GM06990 (cell line): ENCODE data around the gene COX6B1.
A peak's percentile ranks its signal among the peaks of the same experiment; 100 is the strongest.

Experiments used
- DNase-seq: peaks from one replicate; pipeline ENCODE4 v3.0.0-alpha.2; 2011; ENCODE audit not compliant: insufficient read length; ENCODE audit errors: extremely low read depth
- H3K27me3 ChIP-seq: replicated peaks from 2 replicates; pipeline ENCODE4 v1.6.0; 2011; ENCODE audit warnings: low read length; ENCODE audit not compliant: control insufficient read depth, insufficient read depth
- H3K36me3 ChIP-seq: 2 replicates; pipeline ENCODE4 v1.5.1; 2011; ENCODE audit warnings: low read length; ENCODE audit not compliant: control insufficient read depth, insufficient read depth
- H3K4me3 ChIP-seq: replicated peaks from 2 replicates; pipeline ENCODE4 v1.5.1; 2011; ENCODE audit warnings: low read depth, mild to moderate bottlenecking, control low read depth, low read length
- CTCF ChIP-seq: IDR thresholded peaks from 2 replicates; pipeline ENCODE4 v1.5.1; 2011; ENCODE audit warnings: low read length, control low read depth, mild to moderate bottlenecking, inconsistent platforms; ENCODE audit not compliant: insufficient read depth, poor library complexity, severe bottlenecking

COX6B1 gene

GRCh38 chr19:35628264-35628564 is 19.9 kb upstream of the COX6B1 start:
- TF ChIP-seq CTCF = no peak
- H3K4me3 ChIP-seq = peak overlapping the region; percentile 85
- no peaks in the 10 kb centered on the region for H3K27me3 ChIP-seq
- no peak for DNase-seq
- H3K36me3 ChIP-seq = peaks cover 22% of the 10 kb centered on the region

GRCh38 chr19:35628565-35629331 is 19.4 kb upstream of the COX6B1 start, which contains the start of gene RBM42:
Gene RBM42, plus strand, starts transcription at chr19:35629036. Its CDS starts 118 bp downstream, at chr19:35629154.
- TF ChIP-seq CTCF = no peak
- no peaks in the 10 kb centered on the region for H3K27me3 ChIP-seq
- H3K36me3 ChIP-seq = peaks cover 23% of the 10 kb centered on the region
- peak within 1 kb of the TSS; percentile 98 for H3K4me3 ChIP-seq
- DNase-seq = peak; percentile 95

GRCh38 chr19:35629332-35629633 is 18.8 kb upstream of the COX6B1 start:
- no peak for DNase-seq
- H3K4me3 ChIP-seq = peak overlapping the region; percentile 98

GRCh38 chr19:35633727-35634440 is 14.2 kb upstream of the COX6B1 start:
- peaks cover 48% of the 10 kb centered on the region for H3K36me3 ChIP-seq
- H3K27me3 ChIP-seq = no peaks in the 10 kb centered on the region
- no peak overlapping the region for H3K4me3 ChIP-seq
- no peak for TF ChIP-seq CTCF
- DNase-seq = no peak

More at GRCh38 chr19:35629332-35629633, 18.8 kb upstream of the COX6B1 start:
- Histone ChIP-seq H3K27me3 (no peaks in the 10 kb centered on the region), H3K36me3 (peaks cover 26% of the 10 kb centered on the region)
- no peak for TF ChIP-seq CTCF

GRCh38 chr19:35636651-35637050 is 11.5 kb upstream of the COX6B1 start:
- Histone ChIP-seq H3K27me3 (no peaks in the 10 kb centered on the region), H3K4me3 (no peak overlapping the region), H3K36me3 (peaks cover 40% of the 10 kb centered on the region)
- no peak for DNase-seq
- TF ChIP-seq CTCF = no peak
